SK-N-DZ (cell line): ENCODE measurements around the gene MLLT6. TPM values are rescaled to one million over a fixed set of nuclear protein-coding genes. Genes with fewer than 3 reads are reported as not detected.

Experiments used
- DNase-seq: peaks from one replicate; pipeline ENCODE4 v3.0.0-alpha.2; 2015; ENCODE audit warnings: low spot score
- polyA plus RNA-seq, 2 experiments: library from polyadenylated mRNA; depleted of rRNA; stranded (reverse); fragments of >200 nt; gene quantifications; 2 replicates each; pipeline ENCODE4 v1.2.3, GENCODE V29; 2014

MLLT6 gene
- polyA plus RNA-seq (2014; cell fraction: cytosol; rRNA removed): 24.7 and 25.6 TPM in 2 replicates
- 88.4 and 109 TPM in 2 replicates for polyA plus RNA-seq (2014; cell fraction: nucleus; rRNA removed)

- peak; percentile 72 for DNase-seq
These were observed at the start of gene MLLT6 for GRCh38 chr17:38704606-38705522. Gene MLLT6, plus strand, starts transcription at chr17:38705273. Its CDS starts 360 bp downstream, at chr17:38705633.

- no peak for DNase-seq
These were observed 47.9 kb upstream of the MLLT6 start for GRCh38 chr17:38656959-38657823.

- no peak for DNase-seq
These were observed 47.0 kb upstream of the MLLT6 start for GRCh38 chr17:38657824-38658740.

- DNase-seq: no peak
These were observed 46.2 kb upstream of the MLLT6 start for GRCh38 chr17:38658741-38659345.

GRCh38 chr17:38659415-38659814, 45.7 kb upstream of the MLLT6 start:
- DNase-seq: no peak

GRCh38 chr17:38660097-38661025, 44.7 kb upstream of the MLLT6 start:
- DNase-seq: no peak

GRCh38 chr17:38663125-38663751, 41.8 kb upstream of the MLLT6 start:
- DNase-seq: peak; percentile 85

- DNase-seq: no peak
These were observed 41.0 kb upstream of the MLLT6 start for GRCh38 chr17:38663964-38664644.

- DNase-seq: peak; percentile 76
These were observed 37.8 kb upstream of the MLLT6 start for GRCh38 chr17:38667099-38667786.

GRCh38 chr17:38667787-38668122, 37.3 kb upstream of the MLLT6 start:
- no peak for DNase-seq

GRCh38 chr17:38669520-38669919, 35.6 kb upstream of the MLLT6 start:
- no peak for DNase-seq

- no peak for DNase-seq
These were observed 32.9 kb upstream of the MLLT6 start for GRCh38 chr17:38671939-38672720.

GRCh38 chr17:38672788-38673706, 32.0 kb upstream of the MLLT6 start:
- no peak for DNase-seq

- DNase-seq: no peak
These were observed 31.4 kb upstream of the MLLT6 start for GRCh38 chr17:38673707-38674013.

- no peak for DNase-seq
These were observed 30.9 kb upstream of the MLLT6 start for GRCh38 chr17:38674014-38674748.
